ENCODE data around the gene ATE1.

DNA sequence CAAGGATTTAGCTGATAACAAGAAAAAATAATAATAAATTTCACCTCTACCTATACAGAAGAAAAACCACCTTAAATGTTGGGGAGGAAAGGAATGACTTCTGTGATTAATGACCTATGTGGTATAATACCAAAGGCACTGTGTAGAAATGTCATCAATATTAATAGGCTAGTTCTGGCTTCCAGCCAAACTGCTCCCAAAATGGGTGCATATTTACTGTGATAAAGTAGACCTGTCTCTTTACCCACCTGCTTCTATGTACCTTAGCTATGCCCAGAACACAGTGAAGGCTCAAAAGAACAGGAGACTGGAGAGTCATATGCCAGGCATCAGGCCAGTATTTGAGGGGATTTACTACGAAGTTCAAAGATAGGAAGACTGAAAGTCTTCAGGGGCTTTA, 76.0 kb downstream of the ATE1 start:
- TF ChIP-seq, protein P1, sequence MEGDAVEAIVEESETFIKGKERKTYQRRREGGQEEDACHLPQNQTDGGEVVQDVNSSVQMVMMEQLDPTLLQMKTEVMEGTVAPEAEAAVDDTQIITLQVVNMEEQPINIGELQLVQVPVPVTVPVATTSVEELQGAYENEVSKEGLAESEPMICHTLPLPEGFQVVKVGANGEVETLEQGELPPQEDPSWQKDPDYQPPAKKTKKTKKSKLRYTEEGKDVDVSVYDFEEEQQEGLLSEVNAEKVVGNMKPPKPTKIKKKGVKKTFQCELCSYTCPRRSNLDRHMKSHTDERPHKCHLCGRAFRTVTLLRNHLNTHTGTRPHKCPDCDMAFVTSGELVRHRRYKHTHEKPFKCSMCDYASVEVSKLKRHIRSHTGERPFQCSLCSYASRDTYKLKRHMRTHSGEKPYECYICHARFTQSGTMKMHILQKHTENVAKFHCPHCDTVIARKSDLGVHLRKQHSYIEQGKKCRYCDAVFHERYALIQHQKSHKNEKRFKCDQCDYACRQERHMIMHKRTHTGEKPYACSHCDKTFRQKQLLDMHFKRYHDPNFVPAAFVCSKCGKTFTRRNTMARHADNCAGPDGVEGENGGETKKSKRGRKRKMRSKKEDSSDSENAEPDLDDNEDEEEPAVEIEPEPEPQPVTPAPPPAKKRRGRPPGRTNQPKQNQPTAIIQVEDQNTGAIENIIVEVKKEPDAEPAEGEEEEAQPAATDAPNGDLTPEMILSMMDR (IDR thresholded peaks at IDR 0.05), result no peak
- TF ChIP-seq EZH2 (IDR thresholded peaks at IDR 0.05; ENCODE audit: borderline replicate concordance, insufficient read depth, low read depth, low read length, poor library complexity, severe bottlenecking), result no peak

All from B cell (primary cell).